HepG2 (cell line): ENCODE data around the gene VWCE. TPM values are rescaled to one million over a fixed set of nuclear protein-coding genes. Genes with fewer than 3 reads are reported as not detected.
A peak's percentile ranks its signal among the peaks of the same experiment; 100 is the strongest.

Experiments used
- ARNT ChIP-seq: fragments of 450-650 bp; IDR thresholded peaks from 2 replicates; pipeline ENCODE4 v1.6.1; 2017
- ATF4 ChIP-seq, 2 experiments: fragments of 450-650 bp in 1 of 2; sonication (generic) in 1 of 2; formaldehyde crosslinking; IDR thresholded peaks; 2 replicates each; pipeline versions ENCODE4 v1.5.0 to v1.8.0; 2020 to 2022; ENCODE audit warnings: mild to moderate bottlenecking in 1 of 2, missing genetic modification reagents in 1 of 2
- FLYWCH1 ChIP-seq: sonication (generic); formaldehyde crosslinking; IDR thresholded peaks from 2 replicates; pipeline ENCODE4 v1.8.1; 2023; ENCODE audit warnings: mild to moderate bottlenecking, missing genetic modification reagents
- GABPB1 ChIP-seq: IDR thresholded peaks from 2 replicates; pipeline ENCODE4 v1.6.1; 2016; ENCODE audit warnings: mild to moderate bottlenecking, missing genetic modification reagents, moderate library complexity, missing compliant biosample characterization
- GATA4 ChIP-seq: sonication (generic); IDR thresholded peaks from 2 replicates; pipeline ENCODE4 v1.6.1; 2016; ENCODE audit warnings: antibody characterized with exemption, low read depth, borderline replicate concordance
- IRF1 ChIP-seq: sonication (generic); formaldehyde crosslinking; IDR thresholded peaks from 2 replicates; pipeline ENCODE4 v1.4.0; 2020; ENCODE audit warnings: low read depth, mild to moderate bottlenecking, missing genetic modification reagents
- MZF1 ChIP-seq: sonication (generic); formaldehyde crosslinking; IDR thresholded peaks from 2 replicates; pipeline ENCODE4 v1.8.1; 2023; ENCODE audit warnings: mild to moderate bottlenecking, missing genetic modification reagents, borderline replicate concordance
- NCOA5 ChIP-seq: sonication (generic); formaldehyde crosslinking; IDR thresholded peaks from 2 replicates; pipeline ENCODE4 v1.4.0; 2020; ENCODE audit warnings: missing genetic modification reagents
- PHF21A ChIP-seq: sonication (generic); formaldehyde crosslinking; IDR thresholded peaks from 2 replicates; pipeline ENCODE4 v1.5.0; 2020; ENCODE audit warnings: mild to moderate bottlenecking, missing genetic modification reagents
- RAD51 ChIP-seq: fragments of 450-650 bp; IDR thresholded peaks from 2 replicates; pipeline ENCODE4 v1.6.1; 2016; ENCODE audit warnings: borderline replicate concordance
- RELA ChIP-seq: sonication (generic); formaldehyde crosslinking; IDR thresholded peaks from 2 replicates; pipeline ENCODE4 v1.4.0; 2020; ENCODE audit warnings: missing genetic modification reagents
- RORA ChIP-seq: sonication (generic); formaldehyde crosslinking; IDR thresholded peaks from 2 replicates; pipeline ENCODE4 v1.5.0; 2020; ENCODE audit warnings: mild to moderate bottlenecking, missing genetic modification reagents, moderate library complexity
- SRF ChIP-seq: IDR thresholded peaks from 2 replicates; pipeline ENCODE4 v1.6.1; 2011; ENCODE audit warnings: mild to moderate bottlenecking, low read depth, low read length, moderate library complexity
- ZNF143 ChIP-seq: sonication (generic); formaldehyde crosslinking; IDR thresholded peaks from 2 replicates; pipeline ENCODE4 v1.4.0; 2020; ENCODE audit warnings: missing genetic modification reagents
- ZNF563 ChIP-seq: sonication (generic); formaldehyde crosslinking; IDR thresholded peaks from 2 replicates; pipeline ENCODE4 v1.8.0; 2022; ENCODE audit warnings: mild to moderate bottlenecking, moderate library complexity, missing genetic modification reagents
- ZZZ3 ChIP-seq: sonication (generic); formaldehyde crosslinking; IDR thresholded peaks from 2 replicates; pipeline ENCODE4 v1.4.0; 2020; ENCODE audit warnings: missing genetic modification reagents, mild to moderate bottlenecking, borderline replicate concordance
- polyA plus RNA-seq, 8 experiments: library from polyadenylated mRNA; depleted of rRNA in 3 of 8; stranded (reverse) in 7 of 8; unstranded in 1 of 8; fragments of >200 nt; fragmentation: Illumina TruSeq in 4 of 8; extraction: Trizol in 4 of 8; gene quantifications; 2 replicates each; pipeline versions ENCODE4 v1.2.1 to v1.2.3, GENCODE V29; 2011 to 2016; ENCODE audit warnings: low read depth in 4 of 8, missing spikeins in 1 of 8, mixed read lengths in 1 of 8; ENCODE audit not compliant: insufficient read depth in 1 of 8
- total RNA-seq, 5 experiments: library from RNA; depleted of rRNA; stranded (reverse); fragments of >200 nt; fragmentation: Illumina TruSeq; extraction: Trizol; gene quantifications; 2 replicates each; pipeline ENCODE4 v1.2.3, GENCODE V29; 2016; ENCODE audit warnings: low read depth in 1 of 5
- TF ChIP-seq, protein P1 (sequence below): sonication (generic); formaldehyde crosslinking; IDR thresholded peaks from 2 replicates; pipeline ENCODE4 v1.4.0; 2020; ENCODE audit warnings: missing genetic modification reagents
- TF ChIP-seq, protein P2 (sequence below): sonication (generic); formaldehyde crosslinking; IDR thresholded peaks from 2 replicates; pipeline ENCODE4 v1.8.1; 2022; ENCODE audit warnings: mild to moderate bottlenecking, missing genetic modification reagents
- TF ChIP-seq, protein P3 (sequence below): sonication (generic); formaldehyde crosslinking; IDR thresholded peaks from 2 replicates; pipeline ENCODE4 v1.4.0; 2020; ENCODE audit warnings: mild to moderate bottlenecking, missing genetic modification reagents, borderline replicate concordance

VWCE gene
- total and polyA plus RNA-seq, 2 of the 13 experiments (the other 11 are each of a cell fraction or from before 2014, with no cell fraction given): 27.6 to 58.3 TPM

GRCh38 chr11:61267437-61267841, 27.7 kb downstream of the VWCE start (continued):
- TF ChIP-seq, protein P1, sequence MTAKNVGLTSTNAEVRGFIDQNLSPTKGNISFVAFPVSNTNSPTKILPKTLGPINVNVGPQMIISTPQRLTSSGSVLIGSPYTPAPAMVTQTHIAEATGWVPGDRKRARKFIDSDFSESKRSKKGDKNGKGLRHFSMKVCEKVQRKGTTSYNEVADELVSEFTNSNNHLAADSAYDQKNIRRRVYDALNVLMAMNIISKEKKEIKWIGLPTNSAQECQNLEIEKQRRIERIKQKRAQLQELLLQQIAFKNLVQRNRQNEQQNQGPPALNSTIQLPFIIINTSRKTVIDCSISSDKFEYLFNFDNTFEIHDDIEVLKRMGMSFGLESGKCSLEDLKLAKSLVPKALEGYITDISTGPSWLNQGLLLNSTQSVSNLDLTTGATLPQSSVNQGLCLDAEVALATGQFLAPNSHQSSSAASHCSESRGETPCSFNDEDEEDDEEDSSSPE (CRISPR knock-in tag): peak; percentile 94
- no peak for TF ChIP-seq SRF
- no peak for TF ChIP-seq FLYWCH1 (CRISPR knock-in tag)
- TF ChIP-seq ARNT: no peak
- TF ChIP-seq GABPB1 (CRISPR knock-in tag): no peak; the same call in 1 of the 2 replicates
- no peak for TF ChIP-seq GATA4
- no peak for TF ChIP-seq IRF1 (CRISPR knock-in tag)
- no peak for TF ChIP-seq RELA (CRISPR knock-in tag)
- no peak for TF ChIP-seq RAD51
- no peak for TF ChIP-seq PHF21A (CRISPR knock-in tag)
- TF ChIP-seq, protein P2, sequence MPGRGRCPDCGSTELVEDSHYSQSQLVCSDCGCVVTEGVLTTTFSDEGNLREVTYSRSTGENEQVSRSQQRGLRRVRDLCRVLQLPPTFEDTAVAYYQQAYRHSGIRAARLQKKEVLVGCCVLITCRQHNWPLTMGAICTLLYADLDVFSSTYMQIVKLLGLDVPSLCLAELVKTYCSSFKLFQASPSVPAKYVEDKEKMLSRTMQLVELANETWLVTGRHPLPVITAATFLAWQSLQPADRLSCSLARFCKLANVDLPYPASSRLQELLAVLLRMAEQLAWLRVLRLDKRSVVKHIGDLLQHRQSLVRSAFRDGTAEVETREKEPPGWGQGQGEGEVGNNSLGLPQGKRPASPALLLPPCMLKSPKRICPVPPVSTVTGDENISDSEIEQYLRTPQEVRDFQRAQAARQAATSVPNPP (CRISPR knock-in tag): no peak
- TF ChIP-seq ZNF563 (CRISPR knock-in tag): no peak
- no peak for TF ChIP-seq ATF4 (CRISPR knock-in tag; IDR thresholded peaks at IDR 0.05)
- no peak for TF ChIP-seq ZZZ3 (CRISPR knock-in tag)
- TF ChIP-seq ZNF143 (CRISPR knock-in tag): no peak
- TF ChIP-seq NCOA5 (CRISPR knock-in tag): no peak
- TF ChIP-seq, protein P3, sequence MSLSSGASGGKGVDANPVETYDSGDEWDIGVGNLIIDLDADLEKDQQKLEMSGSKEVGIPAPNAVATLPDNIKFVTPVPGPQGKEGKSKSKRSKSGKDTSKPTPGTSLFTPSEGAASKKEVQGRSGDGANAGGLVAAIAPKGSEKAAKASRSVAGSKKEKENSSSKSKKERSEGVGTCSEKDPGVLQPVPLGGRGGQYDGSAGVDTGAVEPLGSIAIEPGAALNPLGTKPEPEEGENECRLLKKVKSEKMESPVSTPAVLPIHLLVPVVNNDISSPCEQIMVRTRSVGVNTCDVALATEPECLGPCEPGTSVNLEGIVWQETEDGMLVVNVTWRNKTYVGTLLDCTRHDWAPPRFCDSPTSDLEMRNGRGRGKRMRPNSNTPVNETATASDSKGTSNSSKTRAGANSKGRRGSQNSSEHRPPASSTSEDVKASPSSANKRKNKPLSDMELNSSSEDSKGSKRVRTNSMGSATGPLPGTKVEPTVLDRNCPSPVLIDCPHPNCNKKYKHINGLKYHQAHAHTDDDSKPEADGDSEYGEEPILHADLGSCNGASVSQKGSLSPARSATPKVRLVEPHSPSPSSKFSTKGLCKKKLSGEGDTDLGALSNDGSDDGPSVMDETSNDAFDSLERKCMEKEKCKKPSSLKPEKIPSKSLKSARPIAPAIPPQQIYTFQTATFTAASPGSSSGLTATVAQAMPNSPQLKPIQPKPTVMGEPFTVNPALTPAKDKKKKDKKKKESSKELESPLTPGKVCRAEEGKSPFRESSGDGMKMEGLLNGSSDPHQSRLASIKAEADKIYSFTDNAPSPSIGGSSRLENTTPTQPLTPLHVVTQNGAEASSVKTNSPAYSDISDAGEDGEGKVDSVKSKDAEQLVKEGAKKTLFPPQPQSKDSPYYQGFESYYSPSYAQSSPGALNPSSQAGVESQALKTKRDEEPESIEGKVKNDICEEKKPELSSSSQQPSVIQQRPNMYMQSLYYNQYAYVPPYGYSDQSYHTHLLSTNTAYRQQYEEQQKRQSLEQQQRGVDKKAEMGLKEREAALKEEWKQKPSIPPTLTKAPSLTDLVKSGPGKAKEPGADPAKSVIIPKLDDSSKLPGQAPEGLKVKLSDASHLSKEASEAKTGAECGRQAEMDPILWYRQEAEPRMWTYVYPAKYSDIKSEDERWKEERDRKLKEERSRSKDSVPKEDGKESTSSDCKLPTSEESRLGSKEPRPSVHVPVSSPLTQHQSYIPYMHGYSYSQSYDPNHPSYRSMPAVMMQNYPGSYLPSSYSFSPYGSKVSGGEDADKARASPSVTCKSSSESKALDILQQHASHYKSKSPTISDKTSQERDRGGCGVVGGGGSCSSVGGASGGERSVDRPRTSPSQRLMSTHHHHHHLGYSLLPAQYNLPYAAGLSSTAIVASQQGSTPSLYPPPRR: peak; percentile 74; the same call in 1 of the 2 replicates
- no peak for TF ChIP-seq RORA (CRISPR knock-in tag)
- peak; percentile 21; the same call in 1 of the 2 replicates for TF ChIP-seq MZF1 (CRISPR knock-in tag)
